Activated CD4-positive, alpha-beta T cell treated with anti-CD3 and anti-CD28 coated beads for 48 hours (primary cell): ENCODE measurements around the gene AUTS2.

Experiments used
- DNase-seq: peaks from one replicate; pipeline ENCODE4 v3.0.0-alpha.2; 2020

AUTS2 gene

DNA sequence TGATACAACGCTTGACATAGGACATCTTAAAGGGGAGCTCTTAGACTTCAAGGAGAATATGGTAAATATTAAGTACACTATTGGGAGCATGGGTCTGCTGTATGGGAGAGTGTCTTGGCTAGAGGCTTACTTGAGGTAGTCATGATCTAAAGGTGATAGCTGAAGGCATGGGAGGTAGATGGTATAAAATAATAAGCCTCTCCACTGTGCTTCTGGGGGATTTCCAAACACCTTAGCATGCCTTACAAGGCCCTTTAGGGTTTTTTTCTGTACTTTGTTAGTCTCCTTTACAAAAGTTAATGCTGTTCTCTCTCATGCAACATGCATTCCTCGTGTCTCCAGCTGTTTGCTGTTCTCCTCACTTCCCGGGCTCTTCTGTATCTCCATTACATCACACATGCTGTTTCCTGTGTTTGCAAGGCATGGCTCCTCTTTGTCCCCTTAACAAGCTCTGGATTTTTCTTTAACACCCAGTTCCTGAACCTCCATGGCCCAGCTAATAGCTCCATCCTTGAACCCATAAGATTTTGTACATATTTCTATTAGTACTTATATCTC lies 449.7 kb downstream of the AUTS2 start:
- no peak for DNase-seq

DNA sequence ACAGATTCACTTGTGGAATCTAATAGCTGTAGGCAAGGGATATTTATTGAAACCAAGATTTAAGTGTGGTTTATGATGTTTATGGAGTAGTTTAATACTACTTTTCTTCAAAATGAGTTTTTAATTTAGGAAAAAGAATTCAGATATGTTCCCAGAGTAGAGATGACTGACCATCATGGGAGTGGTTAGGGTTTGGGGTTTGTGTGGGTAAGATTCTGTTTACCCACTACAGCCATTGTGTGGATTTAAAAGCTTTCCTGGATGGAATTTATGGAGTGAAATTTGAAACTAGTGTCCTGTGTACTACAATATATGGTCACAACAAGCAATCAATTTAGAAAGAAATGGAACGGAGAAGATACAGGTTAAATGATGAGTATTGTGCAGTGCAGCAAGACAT lies 453.5 kb downstream of the AUTS2 start:
- DNase-seq: no peak

DNA sequence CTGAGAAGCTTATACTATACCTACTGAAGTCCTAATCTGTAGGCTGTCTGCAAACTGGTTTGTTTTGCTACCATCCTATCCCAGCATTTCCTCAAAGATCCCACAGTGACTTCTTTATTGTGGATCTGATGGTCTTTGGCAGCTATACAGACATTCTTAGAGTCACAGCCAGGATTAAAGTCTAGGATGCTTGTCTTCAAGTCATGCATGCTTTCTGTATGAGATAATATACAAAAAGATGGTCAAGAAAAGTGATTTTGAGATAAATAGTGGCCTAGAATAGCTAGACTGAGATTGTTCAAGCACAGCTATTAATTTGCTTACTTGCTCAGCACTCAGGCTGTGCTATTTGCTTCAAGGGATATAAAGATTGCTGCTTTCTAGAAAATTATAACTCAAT lies 454.4 kb downstream of the AUTS2 start:
- no peak for DNase-seq

GRCh38 chr7:70053421-70053820 lies 455.1 kb downstream of the AUTS2 start:
- no peak for DNase-seq

- DNase-seq: no peak
These were observed 455.7 kb downstream of the AUTS2 start for GRCh38 chr7:70053989-70054388.

GRCh38 chr7:70056363-70056762 lies 458.1 kb downstream of the AUTS2 start:
- DNase-seq: no peak

GRCh38 chr7:70060298-70061068 lies 462.2 kb downstream of the AUTS2 start:
- no peak for DNase-seq

GRCh38 chr7:70063371-70063770 lies 465.1 kb downstream of the AUTS2 start:
- DNase-seq: no peak

- DNase-seq: no peak
These were observed 465.7 kb downstream of the AUTS2 start for GRCh38 chr7:70063927-70064326.

DNA sequence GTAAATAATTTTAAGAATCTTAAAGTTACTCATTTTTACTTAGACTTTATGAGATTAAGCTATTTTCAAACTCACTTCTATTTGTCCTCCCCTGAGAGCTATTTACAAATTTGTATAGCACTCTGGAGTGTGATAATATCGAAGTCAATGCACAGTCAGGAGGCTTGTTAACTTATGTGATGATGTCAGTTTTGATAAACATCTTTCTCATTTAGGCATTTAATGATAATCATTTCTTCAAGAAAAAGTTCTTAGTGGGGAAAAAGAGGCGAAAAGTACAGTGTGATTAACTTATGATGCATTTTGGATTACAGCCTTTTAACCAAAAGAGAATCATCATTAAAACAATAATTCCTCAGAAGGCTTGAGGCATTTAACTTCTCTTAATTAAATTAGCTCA lies 468.6 kb downstream of the AUTS2 start:
- no peak for DNase-seq

- DNase-seq: no peak
These were observed 470.3 kb downstream of the AUTS2 start for GRCh38 chr7:70068531-70068930.

- no peak for DNase-seq
These were observed 471.7 kb downstream of the AUTS2 start for GRCh38 chr7:70069977-70070376.

GRCh38 chr7:70071766-70072165 lies 473.5 kb downstream of the AUTS2 start:
- no peak for DNase-seq

DNA sequence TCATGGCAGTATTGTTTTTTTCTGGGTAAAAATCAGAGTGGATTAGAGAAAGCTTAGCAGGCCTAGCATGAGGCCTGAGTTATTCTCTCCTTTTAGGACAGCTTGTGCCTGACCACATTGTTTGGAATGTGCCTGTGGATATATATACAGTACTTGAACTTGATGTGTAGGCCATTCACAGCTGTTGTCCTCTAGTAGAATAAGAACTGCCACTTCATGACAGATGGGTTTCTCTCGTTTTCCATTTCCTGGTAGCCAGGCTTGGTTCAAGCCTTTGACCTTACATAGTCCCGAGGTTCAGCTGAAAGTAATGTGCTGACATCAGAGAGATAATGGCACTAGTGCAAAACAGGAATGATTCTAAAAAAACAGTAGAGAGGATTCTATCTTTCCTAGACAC lies 473.9 kb downstream of the AUTS2 start:
- no peak for DNase-seq

DNA sequence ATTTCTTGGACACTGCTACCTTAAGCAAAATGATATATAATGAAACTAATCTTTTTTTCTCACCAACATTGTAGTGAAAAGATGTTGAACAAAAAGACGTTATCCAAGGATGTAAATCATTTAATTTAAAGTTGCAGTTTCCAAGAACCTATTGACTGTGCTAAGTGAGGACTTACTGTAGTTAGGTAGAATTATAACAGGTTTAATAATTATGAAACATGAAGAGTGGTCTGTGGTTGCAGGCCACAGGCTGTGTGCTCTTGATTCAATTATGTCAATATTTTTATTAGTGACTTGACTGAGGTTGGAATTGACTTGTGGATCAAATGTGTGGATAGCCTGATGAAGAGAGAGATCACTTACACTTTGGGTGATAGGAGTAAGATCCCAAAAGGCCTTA lies 478.1 kb downstream of the AUTS2 start:
- no peak for DNase-seq

DNA sequence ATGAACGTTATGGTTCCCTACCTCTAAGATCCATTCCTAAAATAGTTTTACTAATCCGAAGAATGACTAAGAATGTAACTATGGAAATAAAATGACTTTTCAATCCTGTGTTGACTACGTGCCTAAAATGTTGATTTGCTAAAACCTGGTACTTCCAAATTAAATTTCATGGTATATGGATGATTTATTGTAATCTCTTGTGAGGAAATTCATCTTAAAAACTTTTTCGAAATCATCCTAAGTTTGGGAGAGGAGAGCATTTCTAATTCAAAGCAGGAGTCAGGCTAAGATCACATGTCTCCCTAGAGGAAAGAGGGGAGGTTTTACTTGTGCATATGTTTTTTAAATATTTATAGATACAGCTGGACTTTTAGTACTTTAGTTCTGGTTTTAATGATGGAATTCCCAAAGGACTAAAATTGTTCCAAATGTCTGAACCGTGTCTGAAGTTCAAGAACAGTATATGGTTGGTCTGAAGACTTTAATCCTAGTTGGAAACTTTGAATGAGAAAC lies 483.9 kb downstream of the AUTS2 start:
- no peak for DNase-seq

DNA sequence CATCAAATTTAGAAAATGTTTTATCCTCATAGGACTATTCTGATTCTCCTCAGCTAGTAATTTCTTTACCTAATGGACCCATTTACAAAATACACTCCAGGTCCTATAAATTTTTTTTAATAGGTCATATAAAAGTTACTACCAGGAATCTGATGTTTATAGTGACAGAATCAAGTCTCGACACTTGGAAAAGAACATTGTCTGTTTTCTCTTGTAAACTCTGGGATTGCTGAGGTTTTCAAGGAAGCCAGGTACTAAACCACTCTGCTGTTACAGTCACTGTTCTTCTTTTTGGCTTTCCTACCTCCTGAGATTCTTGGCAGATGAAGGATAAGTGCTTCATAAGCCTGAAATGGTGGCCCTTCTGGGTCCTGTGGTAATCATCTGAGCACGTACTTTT lies 493.1 kb downstream of the AUTS2 start:
- DNase-seq: no peak

DNA sequence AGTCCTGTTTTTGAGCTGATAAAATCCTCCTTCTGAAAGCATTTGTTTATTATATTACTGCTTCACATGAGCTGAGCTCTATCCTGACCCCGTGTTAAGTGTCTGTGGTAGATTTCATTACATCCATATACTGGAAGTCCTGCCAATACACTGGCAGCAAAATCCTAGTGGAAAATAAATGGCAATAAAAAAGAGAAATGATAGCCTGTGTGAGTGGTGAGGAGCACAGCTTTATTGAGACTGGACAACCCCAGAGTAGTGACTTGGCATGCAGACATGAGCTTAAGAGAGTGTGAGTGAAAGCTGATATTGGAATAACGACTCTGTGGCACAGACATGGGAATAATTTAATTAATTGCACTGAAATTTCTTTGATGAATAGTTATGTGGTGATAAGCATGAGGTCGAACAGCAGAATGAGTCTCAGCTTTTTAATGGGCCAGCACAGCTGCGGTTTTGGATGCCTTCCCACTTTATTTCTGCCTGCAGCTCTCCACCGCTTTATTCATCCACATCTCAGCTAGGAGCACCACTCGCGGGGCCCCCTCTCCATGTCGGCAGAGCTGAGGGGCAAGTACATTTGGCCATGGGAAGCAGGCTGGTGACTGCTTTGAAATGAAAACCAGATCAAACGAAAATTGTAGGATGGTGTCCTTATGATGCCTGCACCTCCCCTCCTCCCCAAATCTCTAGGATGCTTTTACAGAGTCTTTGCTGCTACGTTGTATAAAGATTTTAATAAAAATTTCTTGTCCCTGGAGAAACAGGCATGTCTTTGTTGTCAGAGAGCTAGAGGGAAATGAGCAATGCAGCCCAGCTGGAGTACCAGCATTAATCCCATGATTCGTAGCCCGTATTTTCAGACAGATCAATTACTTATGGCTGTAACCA lies 494.3 kb downstream of the AUTS2 start:
- DNase-seq: no peak

DNA sequence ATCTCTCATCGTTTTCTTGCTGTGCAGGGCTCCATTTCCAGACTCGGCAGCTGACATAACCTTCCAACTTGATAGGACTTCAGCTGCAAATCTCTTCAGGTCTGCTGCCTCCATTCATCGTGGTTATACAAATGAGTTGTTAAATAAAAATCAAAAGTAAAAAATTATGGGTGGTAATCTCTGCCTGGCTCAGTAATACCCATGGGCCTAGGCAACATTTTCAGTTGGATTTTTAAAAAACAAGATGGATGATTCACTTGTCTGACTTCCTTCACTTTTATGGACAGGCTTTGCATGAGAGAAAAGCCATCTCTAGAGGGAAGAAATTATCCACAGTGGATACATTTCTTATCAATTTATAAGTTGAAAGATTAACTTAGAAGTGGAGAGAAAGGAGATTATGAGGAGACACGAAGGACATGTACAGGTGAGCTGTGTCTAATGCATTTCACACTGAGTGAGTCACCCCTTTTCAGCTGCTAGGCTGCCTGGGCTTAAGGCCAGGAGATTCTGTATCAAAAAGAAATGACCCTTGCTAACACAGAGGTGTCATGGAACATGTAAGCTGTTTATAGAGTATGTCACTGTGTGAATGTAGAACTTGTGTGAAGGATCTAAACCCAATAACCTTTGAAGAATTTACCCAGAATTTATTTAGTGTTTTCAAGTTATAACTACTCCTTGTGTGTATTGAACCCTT lies 495.1 kb downstream of the AUTS2 start:
- no peak for DNase-seq

GRCh38 chr7:70094831-70095230 lies 496.6 kb downstream of the AUTS2 start:
- no peak for DNase-seq

- no peak for DNase-seq
These were observed 499.4 kb downstream of the AUTS2 start for GRCh38 chr7:70097645-70098044.

GRCh38 chr7:70098133-70098561 lies 499.9 kb downstream of the AUTS2 start:
- DNase-seq: no peak
